Nephron progenitor cell (in vitro differentiated cells): ENCODE data around the gene ATG9B.
A peak's percentile ranks its signal among the peaks of the same experiment; 100 is the strongest.

ENCODE experiments used
- DNase-seq: peaks from one replicate; pipeline ENCODE4 v3.0.0; 2021
- H3K27ac Mint-ChIP-seq: 2 replicates; pipeline ENCODE4 v1.8.0; 2021; ENCODE audit warnings: mild to moderate bottlenecking, moderate library complexity, mixed read lengths
- H3K27me3 Mint-ChIP-seq: 2 replicates; pipeline ENCODE4 v1.8.0; 2021; ENCODE audit warnings: mild to moderate bottlenecking, low read depth, mixed read lengths; ENCODE audit not compliant: poor library complexity
- H3K36me3 Mint-ChIP-seq: 2 replicates; pipeline ENCODE4 v1.8.0; 2021; ENCODE audit warnings: low read depth, mixed read lengths
- H3K4me1 Mint-ChIP-seq: 2 replicates; pipeline ENCODE4 v1.8.0; 2021; ENCODE audit warnings: mixed read lengths
- H3K4me3 Mint-ChIP-seq: 2 replicates; pipeline ENCODE4 v1.8.0; 2021; ENCODE audit warnings: mild to moderate bottlenecking, moderate library complexity, mixed read lengths
- H3K9me3 Mint-ChIP-seq: 2 replicates; pipeline ENCODE4 v1.8.0; 2021; ENCODE audit warnings: mild to moderate bottlenecking, moderate library complexity, mixed read lengths
- CTCF ChIP-seq: fragments of 200-600 bp; sonication (generic); IDR thresholded peaks from 2 replicates; pipeline ENCODE4 v1.5.0; 2021; ENCODE audit warnings: antibody characterized with exemption

The ATG9B gene

GRCh38 chr7:150981644-150982043 is 42.6 kb downstream of the ATG9B start:
- no peak overlapping the region for H3K4me3 Mint-ChIP-seq
- H3K4me1 Mint-ChIP-seq = peaks cover 51% of the 10 kb centered on the region
- H3K27me3 Mint-ChIP-seq = peaks cover 44% of the 10 kb centered on the region
- H3K27ac Mint-ChIP-seq = no peak overlapping the region
- TF ChIP-seq CTCF = no peak
- H3K9me3 Mint-ChIP-seq = no peaks in the 10 kb centered on the region
- no peaks in the 10 kb centered on the region for H3K36me3 Mint-ChIP-seq
- DNase-seq = no peak

- Mint-ChIP-seq H3K27me3 (peaks cover 38% of the 10 kb centered on the region), H3K36me3 (no peaks in the 10 kb centered on the region), H3K27ac (no peak overlapping the region), H3K4me3 (no peak overlapping the region), H3K4me1 (peaks cover 51% of the 10 kb centered on the region), H3K9me3 (no peaks in the 10 kb centered on the region)
- DNase-seq = no peak
- TF ChIP-seq CTCF = no peak
These were observed 43.6 kb downstream of the ATG9B start for GRCh38 chr7:150980663-150981062.

GRCh38 chr7:150979713-150980390 is 44.4 kb downstream of the ATG9B start:
- TF ChIP-seq CTCF = no peak
- peak overlapping the region; percentile 54 for H3K4me3 Mint-ChIP-seq
- no peaks in the 10 kb centered on the region for H3K36me3 Mint-ChIP-seq
- peaks cover 43% of the 10 kb centered on the region for H3K27me3 Mint-ChIP-seq
- no peaks in the 10 kb centered on the region for H3K9me3 Mint-ChIP-seq
- no peak for DNase-seq
- H3K4me1 Mint-ChIP-seq = peaks cover 56% of the 10 kb centered on the region
- no peak overlapping the region for H3K27ac Mint-ChIP-seq

- H3K36me3 Mint-ChIP-seq = no peaks in the 10 kb centered on the region
- peak within 1 kb of the TSS; percentile 98 for H3K27ac Mint-ChIP-seq
- H3K4me3 Mint-ChIP-seq = peak within 1 kb of the TSS; percentile 92
- DNase-seq = peak; percentile 81
- H3K9me3 Mint-ChIP-seq = no peaks in the 10 kb centered on the region
- H3K27me3 Mint-ChIP-seq = peaks cover 39% of the 10 kb centered on the region
- H3K4me1 Mint-ChIP-seq = peaks cover 61% of the 10 kb centered on the region
- no peak for TF ChIP-seq CTCF
These were observed 46.0 kb downstream of the ATG9B start, which contains the start of gene KCNH2 for GRCh38 chr7:150978126-150978789. TSS of gene KCNH2 (minus strand) at chr7:150978321. CDS start at chr7:150977913, 408 bp downstream.

GRCh38 chr7:150977382-150978125 is 46.7 kb downstream of the ATG9B start:
- no peak for DNase-seq
- Mint-ChIP-seq H3K4me1 (peaks cover 68% of the 10 kb centered on the region), H3K9me3 (no peaks in the 10 kb centered on the region), H3K27me3 (peaks cover 37% of the 10 kb centered on the region), H3K4me3 (peak overlapping the region; percentile 92), H3K27ac (no peak overlapping the region), H3K36me3 (no peaks in the 10 kb centered on the region)
- no peak for TF ChIP-seq CTCF
